Peyer's patch (tissue), 4 donors: Measurements from ENCODE around the gene PLOD2.

ENCODE experiments used
- CTCF ChIP-seq, 6 experiments: fragments of 450-650 bp in 4 of 6; fragments of 200-600 bp in 2 of 6; sonication (generic) in 1 of 6; IDR thresholded peaks; one replicate each; pipeline ENCODE4 v1.5.1; 2017 to 2019; ENCODE audit warnings: antibody characterized with exemption in 6 of 6, mild to moderate bottlenecking in 3 of 6, moderate library complexity in 1 of 6
- POLR2A ChIP-seq, 2 donors: fragments of 450-650 bp; IDR thresholded peaks; one replicate each; pipeline ENCODE4 v1.5.1; 2017; ENCODE audit warnings: antibody characterized with exemption in 2 of 2, mild to moderate bottlenecking in 2 of 2, moderate library complexity in 2 of 2

GRCh38 chr3:146209371-146209770 lies 48.4 kb upstream of the PLOD2 start:
- TF ChIP-seq CTCF (IDR thresholded peaks at IDR 0.05) (no peak), POLR2A (IDR thresholded peaks at IDR 0.05) (no peak)
